NB4 (cell line): ENCODE measurements around the gene CYTH3.

Source experiments
- CTCF ChIP-seq: IDR thresholded peaks from one replicate; pipeline ENCODE4 v1.5.1; 2012; ENCODE audit warnings: low read depth, low read length
- POLR2A ChIP-seq: IDR thresholded peaks from 2 replicates; pipeline ENCODE4 v1.6.1; 2011; ENCODE audit warnings: mild to moderate bottlenecking; ENCODE audit not compliant: insufficient read length; ENCODE audit errors: extremely low read depth

GRCh38 chr7:6290319-6290741 lies 17.9 kb upstream of the CYTH3 start:
- no peak for TF ChIP-seq CTCF
- no peak for TF ChIP-seq POLR2A
